T-helper 1 cell treated with Interleukin-12 subunit alpha and Interleukin-12 subunit beta and Interleukin-4 antibody, amounts not matched to agents 30 ng/mL and 1 ng/mL, for 36 hours (primary cell): ENCODE measurements around the gene SYNE1. TPM values are rescaled to one million over a fixed set of nuclear protein-coding genes. Genes with fewer than 3 reads are reported as not detected.

Experiments used
- intact Hi-C: fragments of 100-400 bp; cut with micrococcal nuclease; formaldehyde crosslinking; loops from one replicate; pipeline ENCODE4 v1.15.1; 2024
- total RNA-seq: library from RNA; stranded (reverse); gene quantifications from 2 replicates; pipeline ENCODE4 v1.2.3, GENCODE V29; 2022

SYNE1 gene
- total RNA-seq, 1 donor from 2014 or later = 83.5 TPM

DNA sequence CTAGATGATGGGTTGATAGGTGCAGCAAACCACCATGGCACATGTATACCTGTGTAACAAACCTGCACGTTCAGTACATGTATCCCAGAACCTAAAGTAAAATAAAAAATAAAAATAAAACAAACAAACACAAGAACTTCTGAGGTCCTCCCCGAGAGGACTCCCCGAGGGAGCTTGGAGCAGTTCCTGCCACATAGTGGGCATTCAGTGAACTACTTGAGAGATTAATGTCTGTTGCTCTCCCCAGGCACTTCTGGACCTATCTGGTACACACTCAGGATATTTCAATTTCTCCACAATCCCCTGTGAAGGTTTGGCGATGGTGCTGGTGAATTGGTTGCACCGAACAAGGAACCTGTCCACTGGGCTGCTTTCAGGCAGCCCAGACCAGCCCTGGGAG lies 518.5 kb downstream of the SYNE1 start:
- intact Hi-C loops = no loop called here

DNA sequence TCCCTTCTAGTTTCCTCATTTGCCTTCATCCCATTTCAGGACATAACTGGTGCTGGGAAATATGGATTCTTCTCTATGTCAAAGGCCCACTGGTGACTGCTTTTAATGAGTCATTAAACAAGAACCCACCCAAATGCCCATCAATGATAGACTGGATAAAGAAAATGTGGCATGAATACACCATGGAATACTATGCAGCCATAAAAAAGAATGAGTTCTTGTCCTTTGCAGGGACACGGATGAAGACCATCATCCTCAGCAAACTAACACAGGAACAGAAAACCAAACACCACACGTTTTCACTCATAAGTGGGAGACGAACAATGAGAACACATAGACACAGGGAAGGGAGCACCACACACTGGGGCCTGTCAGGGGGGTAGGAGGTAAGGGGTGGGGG lies 518.9 kb downstream of the SYNE1 start:
- intact Hi-C loops = no loop called here

DNA sequence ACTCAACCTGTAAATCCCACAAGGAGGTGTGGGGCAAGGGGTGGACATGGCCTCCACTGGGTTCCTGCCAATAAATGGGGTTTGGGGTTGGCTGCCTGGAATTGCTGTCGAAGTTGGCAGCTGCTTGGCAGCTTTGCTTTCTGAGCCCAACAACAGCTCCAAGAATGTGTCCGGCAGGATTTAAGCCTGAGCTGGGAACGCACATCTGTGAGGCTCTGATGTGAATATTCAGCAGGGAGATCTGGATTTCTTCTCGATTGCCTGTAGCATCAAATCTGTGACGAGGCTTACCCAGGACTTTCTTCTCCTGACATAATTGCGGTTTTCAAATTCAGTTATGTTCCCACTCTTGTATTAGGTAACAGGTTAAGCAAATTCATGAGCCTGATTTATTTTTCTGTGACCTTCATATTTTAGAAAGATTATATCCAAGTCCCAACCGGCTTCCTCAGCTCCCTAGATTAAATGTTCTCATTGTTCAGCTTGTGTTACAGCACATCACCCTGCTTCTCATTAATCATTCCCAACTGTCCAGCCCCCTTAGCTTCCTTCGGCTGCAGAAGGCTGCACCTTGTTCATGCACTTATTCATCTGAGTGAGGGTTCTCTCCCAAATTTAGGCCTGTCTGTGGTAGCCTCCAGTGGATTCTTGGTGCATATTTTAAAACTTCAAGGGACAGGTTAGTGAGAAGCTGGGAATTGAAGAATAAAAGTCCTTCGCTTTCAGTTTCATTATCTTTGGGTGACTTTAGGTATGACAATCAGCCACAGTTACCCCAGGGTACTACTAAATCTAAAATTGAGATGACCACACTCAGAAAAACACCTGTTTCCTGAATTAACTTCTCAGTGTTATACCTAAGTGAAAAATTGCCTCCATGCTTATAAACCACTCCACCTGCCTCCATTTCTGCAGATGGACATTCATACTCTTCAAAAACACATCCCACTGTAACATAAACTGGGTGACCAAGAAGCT lies 519.7 kb downstream of the SYNE1 start:
- intact Hi-C loops = no loop called here

DNA sequence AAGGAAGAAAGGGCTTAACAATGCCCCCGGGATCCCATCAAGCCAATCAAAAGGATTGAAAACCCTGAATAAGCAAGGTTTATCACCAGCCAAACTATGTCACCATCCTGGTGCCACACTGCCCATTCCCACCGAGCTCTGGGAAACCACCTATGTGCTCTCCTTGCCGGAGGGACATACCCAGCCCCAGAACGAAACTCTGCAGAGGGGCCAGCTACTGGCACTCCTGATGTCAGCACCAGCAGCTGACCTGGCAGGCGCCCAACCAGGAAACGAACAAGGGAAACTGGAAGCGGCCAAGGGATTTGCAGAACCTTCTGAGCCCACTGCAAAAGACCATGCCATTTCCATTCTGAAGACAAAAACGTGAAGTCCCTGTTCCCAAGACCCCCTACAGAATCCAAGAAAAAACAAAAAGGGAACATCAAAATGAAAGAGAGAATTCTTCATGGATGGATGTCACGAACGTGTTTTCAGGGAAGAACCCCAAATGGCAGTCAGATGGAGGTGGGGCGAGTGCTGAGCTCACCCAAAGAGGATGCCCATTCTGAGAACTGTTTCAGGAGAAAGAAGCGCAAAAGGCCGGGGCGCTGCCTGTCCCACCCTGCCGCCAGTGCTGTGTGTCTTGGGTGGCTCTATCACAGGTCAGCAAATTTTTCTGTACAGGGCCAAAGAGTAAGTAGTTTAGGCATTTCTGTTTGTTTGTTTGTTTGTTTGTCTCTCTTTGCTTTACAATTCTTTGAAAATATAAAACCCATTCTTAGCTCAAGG lies 524.5 kb downstream of the SYNE1 start:
- intact Hi-C loops = no loop called here

DNA sequence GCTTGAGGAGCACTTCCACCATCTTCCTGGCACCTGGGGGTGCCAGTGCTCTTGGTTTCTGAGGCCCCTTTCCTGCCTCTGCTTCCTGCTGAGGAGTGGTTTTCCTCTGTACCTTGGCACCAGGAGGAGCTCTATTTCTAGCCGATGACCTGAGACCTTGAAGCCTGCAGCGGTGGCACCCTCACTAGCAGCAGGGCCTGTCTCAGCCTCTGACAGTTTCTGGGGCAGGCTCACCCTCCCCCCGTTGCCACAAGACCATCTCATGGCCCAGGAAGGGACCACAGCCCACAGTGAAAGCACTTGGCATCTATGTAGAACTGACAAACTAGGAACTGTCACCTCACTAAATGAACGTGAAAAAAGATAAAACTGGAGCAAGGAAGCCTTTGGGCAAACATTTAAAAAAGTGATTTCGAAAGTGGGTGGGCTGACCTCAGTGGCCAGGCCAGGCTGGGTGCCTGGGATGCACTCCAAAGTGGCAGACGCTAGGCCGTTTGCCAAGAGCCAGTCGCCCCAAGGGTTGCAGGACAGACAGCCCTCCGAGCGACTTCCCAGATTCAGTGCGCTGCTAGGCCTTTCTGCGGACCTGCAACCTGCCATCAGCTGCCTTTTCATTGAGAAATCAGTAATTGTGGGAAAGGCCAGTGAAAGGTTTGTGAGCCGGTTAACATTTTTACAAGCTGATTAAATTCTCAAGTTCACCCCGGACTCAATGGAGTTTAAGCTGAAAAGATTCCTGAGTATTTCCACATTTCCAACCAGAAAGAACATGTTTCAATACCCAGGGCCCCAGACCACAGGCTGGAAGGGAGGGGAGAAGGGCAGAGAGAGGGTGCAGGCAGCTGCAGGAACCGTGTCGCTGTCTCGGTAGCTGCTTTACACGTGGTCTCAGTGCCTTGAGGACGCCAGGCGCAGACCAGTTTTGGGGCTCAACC lies 526.0 kb downstream of the SYNE1 start:
- intact Hi-C loops = no loop called here

DNA sequence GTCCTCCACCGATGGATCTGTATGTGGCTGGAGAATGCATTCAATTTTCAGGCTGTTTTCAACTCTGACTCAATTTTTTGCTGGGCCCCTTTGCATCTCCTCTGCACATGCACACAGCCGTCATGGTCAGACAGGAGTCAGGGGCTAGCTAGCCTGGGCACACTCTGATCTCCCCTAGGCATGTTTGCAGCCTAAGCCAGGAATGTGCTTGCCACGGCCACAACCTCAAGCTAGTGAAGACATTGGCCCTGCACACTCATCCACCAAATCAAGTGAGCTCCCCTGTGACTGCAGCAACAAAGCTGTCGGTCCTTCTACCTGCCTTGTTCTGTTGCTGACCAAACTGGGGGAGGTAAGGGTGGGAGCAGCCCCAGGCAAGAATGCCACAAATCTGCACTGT lies 529.2 kb downstream of the SYNE1 start:
- intact Hi-C loops = no loop called here

DNA sequence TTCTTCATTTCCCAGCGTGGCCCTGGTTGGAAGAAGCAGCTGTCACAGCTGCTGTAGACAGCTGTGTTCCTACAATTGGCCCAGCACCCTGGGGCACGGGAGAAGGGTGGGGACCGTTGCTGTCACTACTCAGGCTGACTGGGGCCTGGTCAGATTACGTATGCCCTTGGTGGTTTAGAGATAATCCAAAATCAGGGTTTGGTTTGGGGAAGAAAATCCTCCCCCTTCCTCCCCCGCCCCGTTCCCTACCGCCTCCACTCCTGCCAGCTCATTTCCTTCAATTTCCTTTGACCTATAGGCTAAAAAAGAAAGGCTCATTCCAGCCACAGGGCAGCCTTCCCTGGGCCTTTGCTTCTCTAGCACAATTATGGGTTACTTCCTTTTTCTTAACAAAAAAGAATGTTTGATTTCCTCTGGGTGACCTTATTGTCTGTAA lies 537.0 kb downstream of the SYNE1 start:
- intact Hi-C loops = no loop called here

DNA sequence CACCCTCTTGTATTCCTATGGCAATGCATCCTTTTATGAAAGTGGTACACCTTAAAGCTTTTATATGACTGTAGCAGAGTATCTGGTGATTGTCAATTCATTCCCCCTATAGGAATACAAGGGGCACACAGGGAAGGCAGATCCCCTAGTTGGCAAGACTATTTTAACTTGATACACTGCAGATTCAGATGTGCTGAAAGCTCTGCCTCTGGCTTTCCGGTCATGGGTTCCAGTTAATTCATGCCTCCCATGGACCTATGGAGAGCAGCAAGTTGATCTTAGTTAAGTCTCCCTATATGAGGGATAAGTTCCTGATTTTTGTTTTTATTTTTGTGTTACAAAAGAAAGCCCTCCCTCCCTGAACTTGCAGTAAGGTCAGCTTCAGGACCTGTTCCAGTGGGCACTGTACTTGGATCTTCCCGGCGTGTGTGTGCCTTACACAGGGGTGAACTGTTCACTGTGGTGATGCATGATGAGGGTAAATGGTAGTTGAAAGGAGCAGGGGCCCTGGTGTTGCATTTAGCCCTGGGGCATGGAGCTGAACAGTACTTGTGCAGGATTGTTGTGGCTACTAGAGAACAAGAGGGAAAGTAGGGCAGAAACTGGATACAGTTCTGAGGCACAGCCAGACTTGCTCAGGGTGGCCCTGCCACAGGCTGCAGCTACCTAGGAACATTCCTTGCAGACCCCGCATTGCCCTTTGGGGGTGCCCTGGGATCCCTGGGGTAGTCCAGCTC lies 537.5 kb downstream of the SYNE1 start:
- intact Hi-C loops = no loop called here

DNA sequence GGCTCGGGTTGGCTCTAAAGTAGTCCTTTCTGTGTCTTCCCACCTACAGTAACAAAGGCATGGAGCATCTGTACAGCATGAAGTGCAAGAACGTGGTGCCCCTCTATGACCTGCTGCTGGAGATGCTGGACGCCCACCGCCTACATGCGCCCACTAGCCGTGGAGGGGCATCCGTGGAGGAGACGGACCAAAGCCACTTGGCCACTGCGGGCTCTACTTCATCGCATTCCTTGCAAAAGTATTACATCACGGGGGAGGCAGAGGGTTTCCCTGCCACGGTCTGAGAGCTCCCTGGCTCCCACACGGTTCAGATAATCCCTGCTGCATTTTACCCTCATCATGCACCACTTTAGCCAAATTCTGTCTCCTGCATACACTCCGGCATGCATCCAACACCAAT lies 538.5 kb downstream of the SYNE1 start:
- intact Hi-C loops = no loop called here

DNA sequence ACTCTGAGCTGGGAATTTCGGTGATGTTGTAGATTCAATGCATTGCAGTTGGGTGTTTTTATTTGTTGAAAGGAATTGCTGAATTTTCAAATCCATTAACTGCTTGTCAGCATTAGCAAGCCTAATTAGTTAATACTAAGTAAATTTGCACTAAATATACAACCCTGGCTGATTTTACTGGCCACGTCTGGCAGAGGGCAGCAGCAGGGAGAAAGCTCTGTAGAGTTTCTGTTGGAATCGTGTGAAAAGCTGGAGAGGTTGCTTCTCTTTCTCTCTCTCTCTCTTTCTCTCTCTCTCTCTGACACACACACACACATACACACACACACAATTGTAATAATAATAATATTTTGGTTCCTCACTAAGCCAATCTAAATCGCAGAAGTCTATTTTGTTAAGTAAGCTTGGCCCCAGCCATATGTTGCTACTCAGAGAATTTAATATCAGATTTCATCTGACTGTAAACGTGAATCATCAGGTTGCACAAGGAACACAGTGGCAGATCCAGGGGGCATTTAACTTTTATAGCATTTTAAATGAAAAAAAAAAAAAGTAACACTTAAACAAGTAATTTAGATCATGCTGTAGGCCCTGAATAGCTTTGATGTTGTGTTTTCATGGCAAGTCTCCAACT lies 540.2 kb downstream of the SYNE1 start:
- intact Hi-C loops = no loop called here

DNA sequence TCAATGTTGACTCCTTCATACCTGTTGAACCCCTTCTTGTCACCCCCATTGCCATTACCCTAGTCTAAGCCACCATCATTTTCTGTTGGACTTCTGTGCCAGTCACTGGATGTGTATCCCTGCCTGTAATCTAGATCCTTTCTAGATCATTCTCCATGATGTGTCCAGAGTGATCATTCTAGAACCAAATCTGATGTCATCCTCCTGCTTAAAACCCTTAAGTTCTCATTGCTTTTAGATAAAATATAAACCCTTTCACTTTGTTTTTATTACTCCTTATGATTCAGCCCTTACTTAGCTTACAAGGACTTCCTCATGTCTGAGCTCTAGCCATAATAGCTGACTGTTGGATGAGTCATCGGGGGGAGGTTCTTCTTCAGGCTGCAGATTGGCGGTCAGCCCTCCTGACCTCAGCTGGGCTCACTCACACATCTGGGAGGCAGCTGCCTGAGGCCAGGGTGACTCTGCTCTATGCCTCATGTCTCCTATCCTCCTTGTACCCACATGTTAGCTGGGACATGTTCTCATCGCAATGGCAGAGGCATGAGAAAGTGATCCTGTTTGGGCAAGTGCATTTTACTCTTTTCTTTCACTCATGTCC lies 542.1 kb downstream of the SYNE1 start:
- intact Hi-C loops = no loop called here

DNA sequence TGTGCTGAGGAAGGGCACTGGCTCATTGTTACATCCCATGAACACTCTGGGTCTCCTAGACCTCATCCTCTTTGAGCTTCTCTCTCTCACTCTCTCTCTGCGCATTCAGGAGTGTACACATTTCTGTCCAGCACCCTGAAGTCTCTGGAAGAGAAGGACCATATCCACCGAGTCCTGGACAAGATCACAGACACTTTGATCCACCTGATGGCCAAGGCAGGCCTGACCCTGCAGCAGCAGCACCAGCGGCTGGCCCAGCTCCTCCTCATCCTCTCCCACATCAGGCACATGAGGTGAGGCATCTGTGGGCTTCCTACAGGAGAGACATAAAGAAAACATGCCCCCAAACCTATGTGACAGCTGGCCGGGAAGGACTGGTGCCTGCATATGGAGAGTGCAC lies 542.9 kb downstream of the SYNE1 start:
- intact Hi-C loops = no loop called here

DNA sequence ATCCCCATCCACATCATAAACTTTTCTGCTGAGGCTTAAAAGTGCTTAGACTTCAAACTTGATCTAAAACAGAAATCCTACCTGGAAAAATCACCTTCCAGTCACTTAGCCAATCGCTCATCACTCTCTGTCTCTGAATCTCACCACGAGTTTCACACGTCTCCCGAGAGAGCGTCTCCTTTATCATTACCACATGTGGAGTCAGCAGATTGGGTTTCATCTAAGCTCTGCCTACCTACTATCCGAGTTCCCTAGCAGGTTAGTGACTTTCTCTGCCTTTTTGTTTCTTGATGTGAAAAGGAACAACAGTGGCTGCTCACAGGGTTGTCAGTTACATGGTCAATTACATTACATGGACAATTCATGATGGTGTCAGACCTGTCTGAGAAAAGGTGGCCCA lies 543.5 kb downstream of the SYNE1 start:
- intact Hi-C loops = no loop called here

DNA sequence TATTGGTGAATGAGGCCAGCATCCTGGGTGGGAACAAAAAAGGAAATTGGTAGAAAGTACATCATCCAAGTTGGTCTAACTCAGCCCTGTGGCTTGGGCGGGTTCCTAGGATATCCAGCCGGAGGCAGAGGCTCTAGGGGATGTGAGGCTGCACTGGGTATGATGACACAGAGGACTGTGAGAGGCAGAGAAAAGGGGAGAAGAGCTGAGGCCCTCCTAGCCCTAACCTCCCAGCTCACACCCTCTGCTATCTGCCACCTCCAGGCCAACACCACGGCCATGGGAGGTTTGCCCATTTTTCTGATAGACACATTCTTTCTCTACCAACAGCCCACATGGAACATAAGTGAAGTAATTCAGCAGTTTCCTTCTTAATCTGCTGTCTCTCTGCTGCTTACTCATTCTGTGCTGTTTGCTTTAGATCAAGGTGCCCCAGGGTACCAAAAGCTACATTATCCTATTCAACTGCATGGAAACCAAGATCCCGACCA lies 545.3 kb downstream of the SYNE1 start:
- intact Hi-C loops = no loop called here

DNA sequence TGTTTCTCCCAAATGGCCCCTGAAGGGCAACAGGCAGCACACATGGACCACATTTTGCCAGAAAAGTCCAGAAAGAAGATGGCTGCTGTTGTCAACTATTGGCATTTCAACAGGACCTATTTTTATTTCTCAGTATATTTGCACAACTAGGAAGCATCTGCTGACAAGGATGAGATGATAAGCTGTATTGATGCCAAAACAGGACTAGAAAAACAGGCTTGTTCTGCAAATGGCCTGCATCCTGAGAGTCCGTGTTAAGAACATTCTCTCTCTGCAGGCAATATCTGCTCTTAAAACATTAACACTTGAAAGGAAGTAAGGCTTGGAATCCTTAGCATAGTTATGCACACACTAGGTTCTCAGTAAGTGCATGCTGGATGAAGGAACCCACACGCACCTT lies 546.0 kb downstream of the SYNE1 start:
- intact Hi-C loops = no loop called here

DNA sequence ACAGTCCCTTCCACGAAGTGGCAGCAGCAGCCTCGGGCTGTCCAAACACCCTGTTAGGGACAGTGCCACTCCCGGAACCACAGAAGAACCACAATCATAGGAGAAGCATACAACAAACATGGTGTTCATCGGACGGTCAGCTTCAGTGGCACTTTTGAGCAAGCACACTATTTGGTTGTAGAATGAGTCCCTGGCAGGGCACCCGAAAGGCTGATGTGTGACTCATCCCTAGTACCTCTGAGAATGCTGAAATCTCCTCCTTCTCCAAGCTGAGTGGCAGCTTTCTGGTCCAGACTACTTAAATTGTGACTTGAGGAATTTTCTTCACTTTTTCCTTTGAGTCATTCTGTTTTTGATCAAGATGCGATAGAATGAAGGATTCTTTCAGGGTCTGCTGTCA lies 547.2 kb downstream of the SYNE1 start:
- intact Hi-C loops = no loop called here

DNA sequence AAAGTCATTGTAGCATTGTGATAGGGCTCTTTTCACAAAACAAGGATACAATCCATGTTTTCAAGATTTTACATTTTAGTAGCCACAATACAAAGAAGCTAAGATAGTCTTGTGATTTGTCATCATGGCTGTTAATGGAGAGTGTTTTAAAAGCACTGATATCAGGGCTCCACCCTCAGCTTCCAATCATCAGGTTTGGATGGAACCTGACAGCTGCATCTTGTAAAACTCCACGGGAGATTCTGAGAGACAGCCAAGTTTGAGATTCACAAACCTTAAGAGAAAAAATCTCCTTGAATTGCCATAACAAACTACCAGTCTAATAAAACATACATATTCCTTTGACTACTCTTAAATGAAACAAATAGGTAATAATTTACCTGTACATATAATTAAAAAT lies 549.5 kb downstream of the SYNE1 start:
- intact Hi-C loops = no loop called here

DNA sequence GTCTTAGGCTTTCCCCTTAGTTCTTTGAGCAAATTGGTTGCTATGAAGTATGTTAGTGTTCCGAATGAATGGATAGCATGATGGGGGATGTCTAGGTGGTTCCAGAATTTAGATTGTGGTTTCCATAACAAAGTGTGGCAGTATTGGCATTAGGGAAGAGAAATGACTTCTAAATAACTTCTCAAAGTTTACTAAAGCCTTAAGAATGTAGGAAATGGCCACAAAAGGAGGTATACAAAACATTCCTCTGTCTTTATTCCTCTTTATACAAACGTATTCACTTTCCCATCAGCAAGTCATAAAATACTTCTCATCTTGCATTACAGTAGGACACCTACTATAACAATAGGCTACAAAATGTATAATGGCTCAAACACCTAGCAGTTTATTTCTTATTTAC lies 550.1 kb downstream of the SYNE1 start:
- intact Hi-C loops = no loop called here

DNA sequence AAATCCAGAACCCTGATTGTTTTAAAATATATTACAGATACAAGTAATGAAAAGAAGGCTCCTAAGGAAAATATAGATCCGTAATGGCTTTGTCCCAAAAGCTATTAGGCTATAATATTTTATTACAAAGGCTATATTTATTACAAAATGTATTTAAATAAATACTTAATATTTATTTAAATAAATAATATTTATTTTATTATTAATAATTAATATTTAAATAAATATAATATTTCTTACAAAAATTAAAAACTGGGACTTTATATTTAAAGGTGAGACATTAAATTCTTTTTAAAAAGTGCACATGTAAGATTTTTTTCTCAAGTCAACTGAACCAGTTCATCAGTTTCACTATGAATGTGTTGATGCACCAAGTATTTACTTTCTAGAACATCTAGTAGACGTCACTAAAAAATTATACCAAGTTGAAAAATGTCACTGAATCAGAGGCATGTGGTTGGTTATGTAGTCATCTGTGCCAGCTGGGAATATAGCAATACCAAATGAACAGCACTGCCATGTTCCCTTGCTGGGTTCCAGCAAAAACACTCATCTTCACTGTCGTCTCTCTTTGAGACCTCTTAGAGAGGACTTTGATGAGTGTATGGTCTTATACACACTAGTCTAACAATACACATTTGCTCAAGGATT lies 550.8 kb downstream of the SYNE1 start:
- intact Hi-C loops = no loop called here
